HepG2 (cell line): ENCODE results near the gene CDC42EP5.

ENCODE experiments used
- BRCA1 ChIP-seq: sonication (generic); formaldehyde crosslinking; IDR thresholded peaks from 2 replicates; pipeline ENCODE4 v1.4.0; 2020; ENCODE audit warnings: missing genetic modification reagents
- NR2C2 ChIP-seq: sonication (generic); formaldehyde crosslinking; IDR thresholded peaks from 2 replicates; pipeline ENCODE4 v1.4.0; 2020; ENCODE audit warnings: missing genetic modification reagents, mild to moderate bottlenecking, moderate library complexity, borderline replicate concordance
- POLR2AphosphoS5 ChIP-seq: IDR thresholded peaks from 2 replicates; pipeline ENCODE4 v1.6.1; 2012; ENCODE audit warnings: low read depth, low read length
- RAD21 ChIP-seq: fragments of 450-650 bp; formaldehyde crosslinking; IDR thresholded peaks from 2 replicates; pipeline ENCODE4 v1.5.0; 2020; ENCODE audit warnings: mild to moderate bottlenecking
- RFX1 ChIP-seq: fragments of 450-650 bp; IDR thresholded peaks from 2 replicates; pipeline ENCODE4 v1.6.1; 2017
- SP4 ChIP-seq: sonication (generic); formaldehyde crosslinking; IDR thresholded peaks from 2 replicates; pipeline ENCODE4 v1.8.1; 2023; ENCODE audit warnings: mild to moderate bottlenecking, missing genetic modification reagents
- ZBTB33 ChIP-seq: sonication (generic); formaldehyde crosslinking; IDR thresholded peaks from 2 replicates; pipeline ENCODE4 v1.4.0; 2020; ENCODE audit warnings: missing genetic modification reagents
- ZBTB7A ChIP-seq: sonication (generic); formaldehyde crosslinking; IDR thresholded peaks from 2 replicates; pipeline ENCODE4 v1.8.0; 2022; ENCODE audit warnings: mild to moderate bottlenecking, missing genetic modification reagents

DNA sequence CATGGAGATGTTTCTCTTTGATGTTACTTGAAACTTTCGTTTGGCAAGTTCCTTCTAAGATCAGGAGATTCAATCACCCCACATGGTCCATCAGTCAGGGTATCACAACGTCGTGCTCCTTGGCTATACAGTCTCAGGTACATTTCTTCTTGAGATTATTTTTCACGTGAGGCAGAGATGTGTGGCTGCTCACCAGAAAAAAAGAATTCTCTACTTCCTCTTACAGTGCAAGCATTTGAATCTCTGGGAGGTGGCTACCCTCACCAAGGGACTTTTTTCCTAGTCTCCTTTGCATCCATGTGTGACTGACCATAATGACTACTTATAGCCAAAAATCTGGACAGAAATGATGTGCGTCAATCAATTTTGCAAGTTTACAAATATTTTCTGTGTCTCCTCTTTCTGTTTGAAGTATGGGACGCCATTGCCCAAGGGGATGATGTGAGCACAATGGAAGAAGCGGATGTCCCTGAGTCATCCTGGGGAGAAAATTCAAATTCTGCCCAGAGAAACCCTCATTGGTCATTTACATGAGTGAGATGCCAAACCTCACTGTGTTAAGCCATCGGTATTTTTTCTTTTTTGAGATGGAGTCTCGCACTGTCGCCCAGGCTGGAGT, 21.0 kb upstream of the CDC42EP5 start:
- TF ChIP-seq ZBTB33 (CRISPR knock-in tag) (no peak), NR2C2 (CRISPR knock-in tag) (no peak), RFX1 (no peak), SP4 (CRISPR knock-in tag) (no peak), BRCA1 (no peak), POLR2AphosphoS5 (no peak), RAD21 (CRISPR knock-in tag) (no peak), ZBTB7A (CRISPR knock-in tag) (no peak)
